Loucy (cell line): Measurements from ENCODE around the gene TTLL1.

Source experiments
- H2AFZ ChIP-seq: fragments of 200-600 bp; sonication (generic); 2 replicates; pipeline ENCODE4 v1.6.0; 2016; ENCODE audit warnings: antibody characterized with exemption, mild to moderate bottlenecking, low read length, moderate library complexity
- H3F3A ChIP-seq: fragments of 200-600 bp; 2 replicates; pipeline ENCODE4 v1.6.0; 2016; ENCODE audit warnings: antibody characterized with exemption, low read depth, mild to moderate bottlenecking
- H3K27me3 ChIP-seq: fragments of 200-600 bp; sonication (generic); 2 replicates; pipeline ENCODE4 v1.6.1; 2014; ENCODE audit warnings: low read length, mild to moderate bottlenecking; ENCODE audit not compliant: insufficient read depth, poor library complexity, severe bottlenecking
- H3K36me3 ChIP-seq: fragments of 200-600 bp; sonication (generic); 2 replicates; pipeline ENCODE4 v1.6.1; 2016; ENCODE audit warnings: low read length; ENCODE audit not compliant: insufficient read depth
- H3K4me1 ChIP-seq: fragments of 200-600 bp; sonication (generic); 2 replicates; pipeline ENCODE4 v1.5.1; 2014; ENCODE audit warnings: low read length, mild to moderate bottlenecking; ENCODE audit not compliant: insufficient read depth, poor library complexity, severe bottlenecking
- H3K4me2 ChIP-seq: fragments of 200-600 bp; sonication (generic); 2 replicates; pipeline ENCODE4 v1.6.0; 2014; ENCODE audit warnings: antibody characterized with exemption, low read length, low read depth, mild to moderate bottlenecking; ENCODE audit not compliant: poor library complexity, severe bottlenecking
- H3K4me3 ChIP-seq: fragments of 200-600 bp; sonication (generic); 2 replicates; pipeline ENCODE4 v1.5.1; 2014; ENCODE audit warnings: low read length, mild to moderate bottlenecking, mixed read lengths; ENCODE audit not compliant: poor library complexity, severe bottlenecking
- H3K79me2 ChIP-seq: fragments of 200-600 bp; sonication (generic); 2 replicates; pipeline ENCODE4 v1.6.1; 2014; ENCODE audit warnings: low read length; ENCODE audit not compliant: insufficient read depth
- H3K9ac ChIP-seq: fragments of 200-600 bp; sonication (generic); 2 replicates; pipeline ENCODE4 v1.6.0; 2014; ENCODE audit warnings: mild to moderate bottlenecking, low read depth, low read length, moderate library complexity; ENCODE audit not compliant: poor library complexity, severe bottlenecking
- H3K9me2 ChIP-seq: fragments of 200-600 bp; sonication (generic); replicated peaks from 2 replicates; pipeline ENCODE4 v1.6.1; 2016; ENCODE audit warnings: low read depth, low read length, mixed read lengths
- H3K9me3 ChIP-seq: fragments of 200-600 bp; sonication (generic); 2 replicates; pipeline ENCODE4 v1.6.1; 2014; ENCODE audit warnings: mild to moderate bottlenecking, antibody characterized with exemption, low read length, low read depth; ENCODE audit not compliant: insufficient read depth
- H4K20me1 ChIP-seq: fragments of 200-600 bp; sonication (generic); 2 replicates; pipeline ENCODE4 v1.6.0; 2014; ENCODE audit warnings: antibody characterized with exemption, low read length, mild to moderate bottlenecking; ENCODE audit not compliant: insufficient read depth, poor library complexity, severe bottlenecking
- CTCF ChIP-seq: fragments of 200-600 bp; sonication (generic); conservative IDR thresholded peaks from 2 replicates; pipeline ENCODE4 v1.5.1; 2014; ENCODE audit warnings: mild to moderate bottlenecking, antibody characterized with exemption, low read length
- EZH2phosphoT487 ChIP-seq: fragments of 200-600 bp; IDR thresholded peaks from 2 replicates; pipeline ENCODE4 v1.6.1; 2018; ENCODE audit warnings: antibody characterized with exemption, mild to moderate bottlenecking, moderate library complexity, borderline replicate concordance

TTLL1 gene

DNA sequence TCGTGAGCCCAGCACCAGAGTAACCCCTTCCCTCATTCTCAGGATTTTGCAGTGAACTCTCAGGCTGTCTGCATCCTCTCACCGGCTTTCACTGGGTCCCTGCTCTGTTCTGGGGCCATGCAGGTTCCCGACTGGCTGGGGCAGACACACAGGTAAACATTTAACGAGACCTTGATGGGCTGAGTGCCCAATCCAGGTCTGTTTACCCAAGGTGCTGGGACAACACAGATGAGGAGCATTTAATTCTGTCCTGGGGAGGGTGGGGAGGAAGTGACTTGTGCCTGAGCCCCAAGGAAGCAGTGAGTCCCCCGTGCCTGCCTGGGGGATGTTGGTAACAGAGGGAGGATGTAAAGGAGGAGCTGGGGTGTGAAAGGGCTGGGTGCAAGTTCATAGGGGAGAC, 25.8 kb upstream of the TTLL1 start:
- TF ChIP-seq EZH2phosphoT487, result no peak
- no peak for TF ChIP-seq CTCF
- no peaks in the 10 kb centered on the region for H3K36me3 ChIP-seq
- H3K9me3 ChIP-seq, result no peaks in the 10 kb centered on the region
- H3K79me2 ChIP-seq, result no peaks in the 10 kb centered on the region
- no peak overlapping the region for H3K9ac ChIP-seq
- peaks cover 29% of the 10 kb centered on the region for H3K4me1 ChIP-seq
- H4K20me1 ChIP-seq, result no peaks in the 10 kb centered on the region
- no peak overlapping the region for H2AFZ ChIP-seq
- no peaks in the 10 kb centered on the region for H3F3A ChIP-seq
- no peaks in the 10 kb centered on the region for H3K9me2 ChIP-seq
- no peak overlapping the region for H3K4me2 ChIP-seq
- H3K4me3 ChIP-seq, result no peak overlapping the region
- H3K27me3 ChIP-seq, result peaks cover 6% of the 10 kb centered on the region

GRCh38 chr22:43113526-43114251, 24.5 kb upstream of the TTLL1 start:
- no peak overlapping the region for H2AFZ ChIP-seq
- H3K4me1 ChIP-seq, result peaks cover 20% of the 10 kb centered on the region
- H3K9me3 ChIP-seq, result no peaks in the 10 kb centered on the region
- no peaks in the 10 kb centered on the region for H3K9me2 ChIP-seq
- peaks cover 6% of the 10 kb centered on the region for H3K27me3 ChIP-seq
- H3K4me3 ChIP-seq, result no peak overlapping the region
- H3F3A ChIP-seq, result no peaks in the 10 kb centered on the region
- no peak for TF ChIP-seq CTCF
- no peak for TF ChIP-seq EZH2phosphoT487
- H3K4me2 ChIP-seq, result no peak overlapping the region
- H3K36me3 ChIP-seq, result no peaks in the 10 kb centered on the region
- H3K79me2 ChIP-seq, result no peaks in the 10 kb centered on the region
- no peak overlapping the region for H3K9ac ChIP-seq
- H4K20me1 ChIP-seq, result no peaks in the 10 kb centered on the region

GRCh38 chr22:43110927-43111623, 21.9 kb upstream of the TTLL1 start:
- TF ChIP-seq EZH2phosphoT487 (no peak), CTCF (no peak)
- H3K36me3 ChIP-seq, result no peaks in the 10 kb centered on the region
- H3K4me2 ChIP-seq, result peak overlapping the region; percentile 84
- H3K4me3 ChIP-seq, result peak overlapping the region; percentile 78
- no peaks in the 10 kb centered on the region for H3F3A ChIP-seq
- no peaks in the 10 kb centered on the region for H4K20me1 ChIP-seq
- H3K4me1 ChIP-seq, result peaks cover 12% of the 10 kb centered on the region
- peaks cover 6% of the 10 kb centered on the region for H3K27me3 ChIP-seq
- no peaks in the 10 kb centered on the region for H3K9me3 ChIP-seq
- H3K9me2 ChIP-seq, result no peaks in the 10 kb centered on the region
- H3K79me2 ChIP-seq, result no peaks in the 10 kb centered on the region
- peak overlapping the region; percentile 55 for H3K9ac ChIP-seq
- peak overlapping the region; percentile 76 for H2AFZ ChIP-seq
